Measurements from ENCODE around the gene CADM4.

DNA sequence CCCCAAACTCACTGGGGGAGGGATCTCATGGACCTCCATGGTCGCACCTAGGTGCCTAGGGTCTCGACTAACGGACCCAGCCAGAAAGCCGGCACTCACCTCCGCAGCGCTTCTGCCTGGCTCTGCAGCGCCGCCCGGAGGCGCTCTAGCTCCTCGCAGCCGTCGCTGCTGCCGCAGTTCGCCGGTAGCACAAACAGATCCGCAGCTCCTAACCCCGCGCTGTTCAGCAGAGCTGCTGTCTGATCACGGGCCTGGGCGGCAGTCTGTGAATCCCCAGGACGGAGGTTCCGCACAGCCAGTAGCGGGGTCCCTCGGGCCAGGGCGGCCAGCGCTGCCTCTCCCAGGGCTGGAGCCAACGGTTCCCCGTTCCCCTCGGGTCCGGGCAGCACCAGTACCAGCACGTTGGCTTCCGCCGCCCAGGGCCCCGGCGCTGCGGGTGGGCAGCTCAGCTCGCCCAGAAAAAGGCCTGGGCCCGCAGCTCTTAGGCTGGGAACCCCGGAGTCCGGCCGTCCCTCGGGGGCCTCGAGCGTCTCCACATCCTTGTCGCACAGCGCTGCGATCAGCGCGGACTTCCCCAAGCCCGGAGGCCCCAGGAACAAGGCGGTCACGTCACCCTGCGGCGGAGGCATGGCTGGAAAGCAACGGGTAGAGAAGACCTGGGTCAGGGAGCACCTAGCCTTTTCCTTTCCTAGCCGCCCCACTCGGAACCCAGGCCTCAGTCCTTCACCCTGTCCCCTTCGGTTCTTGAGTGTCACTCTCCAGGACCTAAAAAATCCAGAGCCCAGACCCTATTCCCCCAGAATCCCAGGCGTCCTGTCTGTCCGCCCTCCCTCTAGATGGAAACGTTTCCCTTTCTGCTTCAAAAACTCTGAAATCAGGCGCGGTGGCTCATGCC lies 44.7 kb downstream of the CADM4 start:
- TF ChIP-seq, protein P1, sequence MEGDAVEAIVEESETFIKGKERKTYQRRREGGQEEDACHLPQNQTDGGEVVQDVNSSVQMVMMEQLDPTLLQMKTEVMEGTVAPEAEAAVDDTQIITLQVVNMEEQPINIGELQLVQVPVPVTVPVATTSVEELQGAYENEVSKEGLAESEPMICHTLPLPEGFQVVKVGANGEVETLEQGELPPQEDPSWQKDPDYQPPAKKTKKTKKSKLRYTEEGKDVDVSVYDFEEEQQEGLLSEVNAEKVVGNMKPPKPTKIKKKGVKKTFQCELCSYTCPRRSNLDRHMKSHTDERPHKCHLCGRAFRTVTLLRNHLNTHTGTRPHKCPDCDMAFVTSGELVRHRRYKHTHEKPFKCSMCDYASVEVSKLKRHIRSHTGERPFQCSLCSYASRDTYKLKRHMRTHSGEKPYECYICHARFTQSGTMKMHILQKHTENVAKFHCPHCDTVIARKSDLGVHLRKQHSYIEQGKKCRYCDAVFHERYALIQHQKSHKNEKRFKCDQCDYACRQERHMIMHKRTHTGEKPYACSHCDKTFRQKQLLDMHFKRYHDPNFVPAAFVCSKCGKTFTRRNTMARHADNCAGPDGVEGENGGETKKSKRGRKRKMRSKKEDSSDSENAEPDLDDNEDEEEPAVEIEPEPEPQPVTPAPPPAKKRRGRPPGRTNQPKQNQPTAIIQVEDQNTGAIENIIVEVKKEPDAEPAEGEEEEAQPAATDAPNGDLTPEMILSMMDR (conservative IDR thresholded peaks at IDR 0.05; ENCODE audit: low read depth, low read length), result peak; percentile 91
- no peak for TF ChIP-seq EZH2 (IDR thresholded peaks at IDR 0.05; ENCODE audit: borderline replicate concordance, low read depth, low read length, poor library complexity, severe bottlenecking)
